H1 (cell line): Measurements from ENCODE around the gene TLL2. TPM values are rescaled to one million over a fixed set of nuclear protein-coding genes. Genes with fewer than 3 reads are reported as not detected.

Experiments used
- JUND ChIP-seq: IDR thresholded peaks from 2 replicates; pipeline ENCODE4 v1.6.1; 2011; ENCODE audit warnings: mild to moderate bottlenecking, improper control_type of control experiment, low read length
- KDM1A ChIP-seq: fragments of 200-600, 300-600 bp; sonication (generic); IDR thresholded peaks from 2 replicates; pipeline ENCODE4 v1.7.1; 2016; ENCODE audit warnings: mild to moderate bottlenecking, low read length, borderline replicate concordance
- POLR2AphosphoS5 ChIP-seq: IDR thresholded peaks from 2 replicates; pipeline ENCODE4 v1.6.1; 2011; ENCODE audit warnings: low read depth, low read length
- POU5F1 ChIP-seq: IDR thresholded peaks from 2 replicates; pipeline ENCODE4 v1.6.1; 2011; ENCODE audit warnings: low read depth, mild to moderate bottlenecking, low read length, moderate library complexity
- SIX5 ChIP-seq: IDR thresholded peaks from 2 replicates; pipeline ENCODE4 v1.6.1; 2011; ENCODE audit warnings: mild to moderate bottlenecking, low read depth, low read length
- polyA plus RNA-seq, 7 experiments: library from polyadenylated mRNA; depleted of rRNA in 3 of 7; stranded (reverse) in 5 of 7; unstranded in 2 of 7; fragments of >200 nt in 5 of 7; fragments of 200-250 nt in 2 of 7; gene quantifications; 1 replicate in 5 of 7; 2 replicates in 1 of 7; 4 replicates in 1 of 7; pipeline versions ENCODE4 v1.2.1 to v1.2.3, GENCODE V29; 2011 to 2013; ENCODE audit warnings: missing spikeins in 2 of 7, mixed read lengths in 2 of 7
- total RNA-seq: library from RNA; stranded (reverse); fragmentation: NEBNext Ultra II Directional; extraction: Animal tissue kit (Norgen Biotek cat#: 25700); gene quantifications from 2 replicates; pipeline ENCODE4 v1.2.1, GENCODE V29; 2021

TLL2 gene
- total and polyA plus RNA-seq, 2 of the 8 experiments (the other 6 are each of a cell fraction or from before 2014, with no cell fraction given), result 2.4 to 3.2 TPM

- TF ChIP-seq KDM1A, result no peak
- no peak for TF ChIP-seq POU5F1
- no peak for TF ChIP-seq POLR2AphosphoS5
- no peak for TF ChIP-seq JUND
- no peak for TF ChIP-seq SIX5
Observed at GRCh38 chr10:96538683-96539082, 25.0 kb upstream of the TLL2 start (continued).
